GM19238 (cell line): Measurements from ENCODE around the gene ATXN1.
"Not testable (repeated sequence)": the region's sequence is repeated elsewhere in the genome, so short reads cannot be mapped to it uniquely, and the experiment has no call there.

Experiments used
- DNase-seq: peaks from one replicate; pipeline ENCODE4 v3.0.0; 2011; ENCODE audit warnings: low spot score; ENCODE audit not compliant: insufficient read length

ATXN1 gene

GRCh38 chr6:16540383-16540782 is 220.9 kb downstream of the ATXN1 start:
- DNase-seq: not testable (repeated sequence)

GRCh38 chr6:16539086-16539931 is 222.0 kb downstream of the ATXN1 start:
- no peak for DNase-seq

- no peak for DNase-seq
These were observed 225.7 kb downstream of the ATXN1 start for GRCh38 chr6:16535564-16535963.

- no peak for DNase-seq
These were observed 227.5 kb downstream of the ATXN1 start for GRCh38 chr6:16533721-16534136.

GRCh38 chr6:16533210-16533609 is 228.1 kb downstream of the ATXN1 start:
- DNase-seq: no peak

- DNase-seq: no peak
These were observed 233.6 kb downstream of the ATXN1 start for GRCh38 chr6:16527691-16528090.

GRCh38 chr6:16524380-16524707 is 236.9 kb downstream of the ATXN1 start:
- DNase-seq: no peak

GRCh38 chr6:16523606-16524379 is 237.5 kb downstream of the ATXN1 start:
- no peak for DNase-seq

- no peak for DNase-seq
These were observed 238.3 kb downstream of the ATXN1 start for GRCh38 chr6:16522937-16523336.

- DNase-seq: no peak
These were observed 239.7 kb downstream of the ATXN1 start for GRCh38 chr6:16521528-16521927.

GRCh38 chr6:16519265-16520242 is 241.7 kb downstream of the ATXN1 start:
- DNase-seq: no peak

GRCh38 chr6:16518265-16518664 is 243.0 kb downstream of the ATXN1 start:
- no peak for DNase-seq

GRCh38 chr6:16514249-16514648 is 247.0 kb downstream of the ATXN1 start:
- peak; percentile 15 for DNase-seq

GRCh38 chr6:16512544-16513290 is 248.5 kb downstream of the ATXN1 start:
- no peak for DNase-seq

GRCh38 chr6:16511723-16512489 is 249.4 kb downstream of the ATXN1 start:
- DNase-seq: no peak

- no peak for DNase-seq
These were observed 250.1 kb downstream of the ATXN1 start for GRCh38 chr6:16511040-16511660.

GRCh38 chr6:16510245-16510644 is 251.0 kb downstream of the ATXN1 start:
- DNase-seq: no peak

- DNase-seq: no peak
These were observed 252.3 kb downstream of the ATXN1 start for GRCh38 chr6:16508959-16509358.

- no peak for DNase-seq
These were observed 255.4 kb downstream of the ATXN1 start for GRCh38 chr6:16505711-16506357.
